Measurements from ENCODE around the gene OR4L1.
"Not testable (repeated sequence)": the region's sequence is repeated elsewhere in the genome, so short reads cannot be mapped to it uniquely, and the experiment has no call there.

OR4L1 gene

GRCh38 chr14:20059745-20060144 is at the start of gene OR4L1:
TSS of gene OR4L1 (plus strand) at chr14:20060045. CDS start at chr14:20060045, 0 bp downstream.
- no peak for DNase-seq

GRCh38 chr14:20019257-20019865 is 40.5 kb upstream of the OR4L1 start, which contains the start of gene OR4K14:
TSS of gene OR4K14 (minus strand) at chr14:20019307. CDS start at chr14:20015193, 4,114 bp downstream.
- DNase-seq, result no peak

GRCh38 chr14:20031058-20031457 is 28.8 kb upstream of the OR4L1 start:
- no peak for DNase-seq

GRCh38 chr14:20035449-20035848 is 24.4 kb upstream of the OR4L1 start:
- no peak for DNase-seq

GRCh38 chr14:20035938-20036337 is 23.9 kb upstream of the OR4L1 start, which contains the start of gene OR4K13:
TSS of gene OR4K13 (minus strand) at chr14:20036038. CDS start at chr14:20034758, 1,280 bp downstream.
- no peak for DNase-seq

- DNase-seq, result no peak
Observed at GRCh38 chr14:20044243-20044642, 15.6 kb upstream of the OR4L1 start.

- DNase-seq, result no peak
Observed at GRCh38 chr14:20048202-20048601, 11.6 kb upstream of the OR4L1 start.

- no peak for DNase-seq
Observed at GRCh38 chr14:20092050-20092449, 32.2 kb downstream of the OR4L1 start.

- DNase-seq, result no peak
Observed at GRCh38 chr14:20093442-20093841, 33.6 kb downstream of the OR4L1 start.

- not testable (repeated sequence) for DNase-seq
Observed at GRCh38 chr14:20098926-20099770, 39.3 kb downstream of the OR4L1 start.

- no peak for DNase-seq
Observed at GRCh38 chr14:20110438-20110837, 50.6 kb downstream of the OR4L1 start, which contains the start of gene OR4K17. TSS of gene OR4K17 (plus strand) at chr14:20110739. CDS start at chr14:20117500, 6,761 bp downstream.
